ENCODE data around the gene SMYD1. TPM values are rescaled to one million over a fixed set of nuclear protein-coding genes. Genes with fewer than 3 reads are reported as not detected.
A peak's percentile ranks its signal among the peaks of the same experiment; 100 is the strongest.

SMYD1 gene

GRCh38 chr2:88161446-88162244, 94.0 kb downstream of the SMYD1 start:
- no peak overlapping the region for H3K4me2 ChIP-seq (ENCODE audit: insufficient read depth, low read length, poor library complexity, severe bottlenecking)
- no peak overlapping the region for H3K23ac ChIP-seq (ENCODE audit: low read depth, low read length, poor library complexity)
- H2AK5ac ChIP-seq (ENCODE audit: low read depth, low read length): no peak overlapping the region
- peaks cover 0 to 3% (median 0%) of the 10 kb centered on the region in 3 experiments for H3K27me3 ChIP-seq (ENCODE audit: control insufficient read depth in 3 of 3, insufficient read depth in 3 of 3, low read depth in 1 of 3, low read length in 3 of 3)
- H3K14ac ChIP-seq (ENCODE audit: low read length): no peak overlapping the region
- no peaks in the 10 kb centered on the region for H3K79me1 ChIP-seq (ENCODE audit: low read depth, low read length)
- no peaks in the 10 kb centered on the region for H3K36me3 ChIP-seq (replicated peaks in 1 of 2; ENCODE audit: control insufficient read depth in 2 of 2, insufficient read depth in 2 of 2, low read length in 2 of 2)
- H2BK15ac ChIP-seq (ENCODE audit: low read length): no peak overlapping the region
- no peak for DNase-seq (ENCODE audit: low spot score)
- no peak overlapping the region for H3K4ac ChIP-seq (ENCODE audit: low read length)
- no peak overlapping the region for H4K8ac ChIP-seq (ENCODE audit: low read depth, low read length)
- no peaks in the 10 kb centered on the region for H3K4me1 ChIP-seq (ENCODE audit: control insufficient read depth in 2 of 2, insufficient read depth in 1 of 2, low read depth in 1 of 2, low read length in 2 of 2)
- H3K27ac ChIP-seq (replicated peaks; ENCODE audit: low read length): no peak overlapping the region
- H2BK5ac ChIP-seq (ENCODE audit: low read length): no peak overlapping the region
- H3K9ac ChIP-seq (ENCODE audit: low read depth, low read length, poor library complexity): no peak overlapping the region
- WGBS, 2 donors (ENCODE audit: extremely low coverage in 2 of 2, insufficient read length in 2 of 2, insufficient replicate concordance in 1 of 2): no CpG with 5 or more reads among the region's 11 CpGs
- H2BK120ac ChIP-seq (ENCODE audit: low read depth, low read length): no peak overlapping the region
- no peaks in the 10 kb centered on the region for H3K9me3 ChIP-seq (replicated peaks in 1 of 2; ENCODE audit: control insufficient read depth in 2 of 2, insufficient read depth in 1 of 2, low read depth in 1 of 2, low read length in 2 of 2)
- H2BK12ac ChIP-seq (ENCODE audit: low read length): no peak overlapping the region
- peak overlapping the region; percentile 17 for H2AFZ ChIP-seq (ENCODE audit: low read length)
- H3K4me3 ChIP-seq (ENCODE audit: low read length in 2 of 2): no peak overlapping the region
- no peak overlapping the region for H3K18ac ChIP-seq (ENCODE audit: low read length)
- H4K91ac ChIP-seq (ENCODE audit: low read depth, low read length, poor library complexity): no peak overlapping the region

Small RNAs within 50 kb of the gene (small RNA-seq; reads per million reads assigned to genes)
- not detected for gene MIR4780 (ENCODE audit: insufficient read depth)
